Astrocyte (in vitro differentiated cells and primary cell): Measurements from ENCODE around the gene PRIMA1.

Source experiments
- EZH2 ChIP-seq: IDR thresholded peaks from 2 replicates; pipeline ENCODE4 v1.6.1; 2012; ENCODE audit warnings: mild to moderate bottlenecking, low read length, inconsistent platforms; ENCODE audit not compliant: insufficient read depth
- TF ChIP-seq, protein P1 (sequence below): IDR thresholded peaks from 2 replicates; pipeline ENCODE4 v1.5.1; 2011; ENCODE audit warnings: low read depth, mild to moderate bottlenecking, inconsistent platforms, low read length, moderate library complexity; ENCODE audit not compliant: insufficient read depth

DNA sequence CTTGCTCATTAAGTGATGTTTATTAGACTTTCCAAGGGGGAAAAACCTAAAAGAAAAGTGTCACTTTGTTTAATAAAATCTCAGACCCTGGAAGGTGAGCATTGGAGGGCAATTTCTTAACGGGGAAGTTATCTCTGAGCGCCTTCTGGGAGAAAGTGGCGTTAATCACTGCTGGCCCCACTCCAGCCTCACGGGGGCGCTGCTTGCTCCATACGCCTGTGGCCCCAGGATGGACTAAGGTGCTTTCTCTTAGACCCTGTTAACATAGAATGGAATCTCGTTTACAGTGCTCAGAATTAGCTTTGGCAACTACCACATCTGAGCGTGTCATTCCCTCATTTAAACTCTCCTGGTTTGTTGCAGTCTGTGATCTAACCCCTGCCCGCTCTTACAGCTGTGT is 16.4 kb upstream of the PRIMA1 start:
- no peak for TF ChIP-seq EZH2
- TF ChIP-seq, protein P1, sequence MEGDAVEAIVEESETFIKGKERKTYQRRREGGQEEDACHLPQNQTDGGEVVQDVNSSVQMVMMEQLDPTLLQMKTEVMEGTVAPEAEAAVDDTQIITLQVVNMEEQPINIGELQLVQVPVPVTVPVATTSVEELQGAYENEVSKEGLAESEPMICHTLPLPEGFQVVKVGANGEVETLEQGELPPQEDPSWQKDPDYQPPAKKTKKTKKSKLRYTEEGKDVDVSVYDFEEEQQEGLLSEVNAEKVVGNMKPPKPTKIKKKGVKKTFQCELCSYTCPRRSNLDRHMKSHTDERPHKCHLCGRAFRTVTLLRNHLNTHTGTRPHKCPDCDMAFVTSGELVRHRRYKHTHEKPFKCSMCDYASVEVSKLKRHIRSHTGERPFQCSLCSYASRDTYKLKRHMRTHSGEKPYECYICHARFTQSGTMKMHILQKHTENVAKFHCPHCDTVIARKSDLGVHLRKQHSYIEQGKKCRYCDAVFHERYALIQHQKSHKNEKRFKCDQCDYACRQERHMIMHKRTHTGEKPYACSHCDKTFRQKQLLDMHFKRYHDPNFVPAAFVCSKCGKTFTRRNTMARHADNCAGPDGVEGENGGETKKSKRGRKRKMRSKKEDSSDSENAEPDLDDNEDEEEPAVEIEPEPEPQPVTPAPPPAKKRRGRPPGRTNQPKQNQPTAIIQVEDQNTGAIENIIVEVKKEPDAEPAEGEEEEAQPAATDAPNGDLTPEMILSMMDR: no peak
